Urothelium cell line (cell line): ENCODE results near the gene TUSC2.

ENCODE experiments used
- DNase-seq: peaks from one replicate; pipeline ENCODE4 v3.0.0; 2011; ENCODE audit warnings: low spot score, mixed read lengths
- FAIRE-seq: peaks from 2 replicates; lab custom pipeline; 2011; peaks lifted over from hg19 to GRCh38; lab: Jason Lieb, UNC

The TUSC2 gene, protein sequence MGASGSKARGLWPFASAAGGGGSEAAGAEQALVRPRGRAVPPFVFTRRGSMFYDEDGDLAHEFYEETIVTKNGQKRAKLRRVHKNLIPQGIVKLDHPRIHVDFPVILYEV

DNA sequence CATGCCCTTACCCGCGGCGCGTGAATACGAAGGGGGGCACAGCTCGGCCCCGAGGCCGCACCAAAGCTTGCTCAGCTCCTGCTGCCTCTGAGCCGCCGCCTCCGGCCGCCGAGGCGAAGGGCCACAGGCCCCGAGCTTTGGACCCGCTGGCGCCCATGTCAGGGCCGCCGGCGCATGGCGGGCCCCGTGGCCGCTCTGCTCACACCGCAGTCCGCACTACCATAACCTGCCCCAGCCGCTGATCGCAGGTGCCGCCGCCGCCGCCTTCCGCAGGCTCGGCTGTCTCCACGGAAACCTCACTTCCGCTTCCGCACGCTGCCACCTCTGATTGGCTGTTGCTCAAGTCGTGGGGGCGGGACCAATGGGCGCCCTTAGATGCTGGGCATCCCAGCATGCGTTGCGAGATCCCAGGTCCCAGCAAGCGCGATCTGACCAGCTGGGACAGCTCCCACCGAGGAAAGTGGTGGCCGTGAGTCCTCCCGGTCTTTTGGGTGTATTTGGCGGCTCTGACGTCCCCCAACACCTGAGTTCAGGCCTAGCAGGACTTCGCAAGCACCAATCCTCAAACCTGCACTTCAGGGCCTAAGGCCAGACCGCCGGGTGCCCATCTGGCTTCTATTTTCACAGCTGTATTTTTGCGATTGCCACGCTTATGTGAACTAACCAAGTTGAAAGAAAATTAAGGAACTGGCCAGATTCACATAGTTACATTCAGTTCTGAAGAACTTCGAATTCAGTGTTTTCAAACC lies at the start of gene TUSC2:
TUSC2 (minus strand) TSS at position 281 of the 749 bp plus-strand sequence; CDS start at position 157, 124 bp downstream.
- peak; percentile 97 for DNase-seq
- peak; percentile 96 for FAIRE-seq

DNA sequence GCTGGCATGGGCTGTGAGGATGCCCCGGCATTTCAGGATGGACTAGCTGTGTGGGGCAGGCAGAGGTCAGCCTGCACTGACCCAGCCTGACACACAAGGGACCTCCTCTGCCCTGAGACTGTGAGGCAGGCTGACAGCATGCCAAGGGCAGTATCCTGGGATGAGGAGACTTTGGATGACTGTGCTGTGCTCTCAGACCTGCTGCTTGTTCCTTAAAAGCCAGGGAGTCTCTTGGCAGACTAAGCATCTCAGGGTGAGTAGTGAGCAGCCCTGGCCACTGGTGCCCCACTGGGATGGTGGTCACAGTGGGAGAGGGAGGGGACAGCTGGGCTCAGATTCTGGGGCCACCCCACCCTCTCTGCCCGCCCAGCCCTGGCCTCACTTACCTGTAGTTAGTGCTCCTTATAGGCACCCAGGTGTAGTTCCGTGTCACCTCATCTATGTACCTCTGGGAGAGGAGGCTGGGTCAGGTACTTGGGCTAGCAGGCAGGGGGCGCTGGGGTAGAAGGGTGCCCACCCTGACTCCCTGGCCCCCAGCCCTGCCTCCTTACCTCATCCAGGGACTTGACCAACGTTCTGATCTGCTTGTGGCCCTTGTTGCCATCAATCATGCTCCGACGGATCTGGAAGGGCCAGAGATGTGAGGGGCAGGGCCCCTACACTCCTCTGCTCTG lies 47.4 kb upstream of the TUSC2 start:
- FAIRE-seq (no peak), DNase-seq (no peak)

DNA sequence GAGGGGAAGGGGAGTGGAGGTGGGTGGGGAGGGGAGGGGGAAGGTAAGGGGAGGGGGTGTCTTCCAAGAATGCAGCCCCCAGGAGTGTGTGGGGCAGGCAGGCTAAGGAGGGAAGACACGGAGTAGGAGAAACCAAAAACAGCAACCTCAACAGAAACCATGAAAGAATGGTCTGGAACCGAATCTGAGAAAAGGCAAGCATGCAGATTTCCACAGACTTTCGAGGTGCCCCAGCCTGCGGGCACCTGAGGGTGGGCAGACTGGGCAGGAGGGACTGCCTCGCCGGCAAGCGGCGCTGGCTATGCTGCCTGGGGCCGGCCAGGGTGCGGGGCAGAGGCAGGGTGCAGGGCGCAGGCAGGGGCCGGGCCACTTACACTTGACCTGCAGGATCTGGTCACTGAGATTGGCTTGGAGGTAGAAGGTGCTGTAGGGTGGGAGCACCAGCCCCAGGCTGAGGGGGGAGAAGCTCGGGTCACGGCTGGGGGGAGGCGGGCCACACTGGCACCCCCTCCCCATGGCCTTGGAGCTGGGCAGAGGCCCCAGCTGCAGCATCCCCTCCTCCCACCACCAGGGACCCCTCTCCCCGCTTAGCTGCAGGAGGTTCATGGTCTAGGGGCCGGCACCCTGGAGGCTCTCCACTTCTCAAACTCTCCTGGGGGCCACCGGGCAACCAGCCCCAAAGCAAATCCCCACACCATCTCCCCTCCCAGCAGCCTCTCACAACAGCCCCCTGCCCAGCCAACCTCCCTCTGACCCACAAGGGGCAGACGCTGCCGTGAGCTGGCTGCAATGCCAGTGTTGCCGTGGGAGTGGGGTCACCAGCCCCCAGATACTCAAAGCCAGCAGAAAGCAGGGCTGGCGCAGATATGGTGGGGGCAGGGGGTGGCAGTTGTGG lies 46.6 kb upstream of the TUSC2 start:
- DNase-seq (no peak), FAIRE-seq (no peak)

DNA sequence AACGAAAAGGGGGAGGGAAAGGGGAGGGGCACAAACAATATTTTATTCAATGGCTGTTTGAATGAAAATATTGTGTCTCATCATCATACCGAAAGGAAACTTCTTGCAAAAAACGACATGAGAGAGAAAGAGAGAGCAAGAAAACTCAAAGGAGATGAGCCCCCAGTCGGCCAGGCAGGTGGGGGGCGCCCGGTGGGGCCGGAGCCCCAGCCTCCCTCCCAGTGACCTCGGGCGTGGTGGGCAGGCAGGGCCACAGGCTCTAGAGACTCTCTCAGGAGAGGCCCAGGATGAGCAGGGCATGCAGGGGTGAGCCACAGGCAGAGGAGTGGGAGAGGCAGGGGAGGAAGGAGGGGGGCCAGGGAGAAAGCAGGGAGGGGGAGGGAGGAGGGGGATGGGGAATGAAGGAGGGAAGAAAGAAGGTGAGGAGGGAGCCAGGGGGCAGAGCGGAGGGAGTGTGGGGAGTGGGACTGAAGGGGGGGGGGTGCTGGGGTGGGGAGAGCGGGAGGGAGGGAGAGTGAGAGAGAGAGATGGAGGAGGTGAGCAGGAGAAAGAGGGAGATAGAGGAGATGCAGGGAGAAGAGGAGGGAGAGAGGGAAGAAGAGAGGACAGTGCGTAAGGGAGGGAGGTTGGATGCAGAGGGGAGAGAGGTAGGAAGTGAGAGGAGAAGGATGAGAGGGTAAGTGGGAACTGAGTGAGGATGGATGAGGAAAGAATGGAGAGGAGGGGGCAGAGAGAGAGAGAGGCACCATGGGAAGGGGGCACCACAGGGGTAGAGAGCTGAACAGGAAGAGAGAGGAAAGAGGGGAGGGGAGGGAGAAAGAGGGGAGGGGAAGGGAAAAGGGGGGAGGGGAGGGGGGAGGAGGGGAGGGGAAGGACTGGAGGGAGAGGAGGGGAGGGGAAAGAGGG lies 45.4 kb upstream of the TUSC2 start:
- no peak for DNase-seq
- FAIRE-seq, result no peak

DNA sequence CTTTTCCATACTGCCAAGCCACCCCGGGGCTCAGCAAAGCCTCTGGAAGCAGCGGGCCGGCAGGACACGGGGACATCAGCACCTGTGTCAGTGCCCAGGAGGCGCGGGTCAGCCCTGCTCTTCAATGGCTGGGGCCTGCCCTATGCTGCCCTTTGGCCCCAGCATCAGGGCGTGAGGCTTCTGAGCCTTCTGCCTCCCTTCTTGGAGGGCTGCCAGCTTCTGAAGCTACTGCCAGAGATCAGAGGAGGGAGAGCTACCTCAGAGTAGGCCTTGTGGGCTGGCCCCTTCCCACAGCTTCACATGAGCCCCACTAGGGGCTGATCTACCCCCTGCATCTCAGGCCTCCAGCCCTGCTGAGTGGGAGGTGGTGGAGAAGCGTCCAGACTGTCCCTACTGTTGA lies 44.3 kb upstream of the TUSC2 start:
- FAIRE-seq, result no peak
- peak; percentile 33 for DNase-seq

DNA sequence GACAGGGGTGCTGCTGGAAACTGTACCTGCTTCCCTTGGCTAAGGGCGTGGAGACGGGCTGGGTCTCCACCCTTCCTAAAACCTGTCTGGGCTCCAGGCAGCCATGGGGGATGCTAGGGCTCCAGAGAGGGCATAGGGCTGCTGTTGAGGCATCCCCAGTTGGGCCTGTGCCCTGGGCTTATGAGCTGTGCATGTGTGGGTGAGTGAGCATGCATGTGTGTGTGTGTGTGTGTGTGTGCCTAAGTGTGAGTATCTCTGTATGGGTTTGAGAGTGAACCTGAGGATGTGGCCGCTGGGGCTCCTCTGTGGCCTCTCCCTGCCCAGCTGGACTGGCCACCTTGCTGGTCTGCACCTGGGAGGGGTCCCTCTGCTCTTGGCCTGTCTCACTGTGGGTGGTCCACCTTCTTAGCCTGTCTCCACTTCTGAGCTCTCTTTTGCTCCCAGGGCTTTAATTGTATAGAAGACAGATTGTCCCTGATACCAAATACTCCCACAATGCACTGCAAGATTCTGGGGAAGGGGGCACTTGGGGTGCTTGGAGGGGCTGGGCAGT lies 43.2 kb upstream of the TUSC2 start:
- FAIRE-seq (no peak), DNase-seq (no peak)

DNA sequence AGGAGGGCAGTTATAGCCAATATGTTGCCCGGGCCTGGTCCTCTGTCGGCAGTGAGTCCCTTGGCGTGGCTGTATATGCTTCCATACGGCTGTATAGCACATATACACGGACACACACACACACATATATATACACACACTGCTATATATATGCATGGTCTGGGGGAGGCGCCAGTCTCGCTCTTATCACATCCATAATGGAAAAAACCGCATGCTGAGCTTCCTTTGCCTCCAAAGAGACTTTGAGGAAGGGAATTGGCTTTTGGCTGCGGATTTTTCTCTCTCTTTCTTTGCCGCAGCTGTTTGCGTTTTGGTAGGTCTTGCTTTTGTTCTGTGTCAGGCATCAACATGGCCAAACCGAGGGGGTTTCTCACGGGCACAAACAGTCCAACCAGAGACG lies 42.6 kb upstream of the TUSC2 start:
- DNase-seq, result no peak

DNA sequence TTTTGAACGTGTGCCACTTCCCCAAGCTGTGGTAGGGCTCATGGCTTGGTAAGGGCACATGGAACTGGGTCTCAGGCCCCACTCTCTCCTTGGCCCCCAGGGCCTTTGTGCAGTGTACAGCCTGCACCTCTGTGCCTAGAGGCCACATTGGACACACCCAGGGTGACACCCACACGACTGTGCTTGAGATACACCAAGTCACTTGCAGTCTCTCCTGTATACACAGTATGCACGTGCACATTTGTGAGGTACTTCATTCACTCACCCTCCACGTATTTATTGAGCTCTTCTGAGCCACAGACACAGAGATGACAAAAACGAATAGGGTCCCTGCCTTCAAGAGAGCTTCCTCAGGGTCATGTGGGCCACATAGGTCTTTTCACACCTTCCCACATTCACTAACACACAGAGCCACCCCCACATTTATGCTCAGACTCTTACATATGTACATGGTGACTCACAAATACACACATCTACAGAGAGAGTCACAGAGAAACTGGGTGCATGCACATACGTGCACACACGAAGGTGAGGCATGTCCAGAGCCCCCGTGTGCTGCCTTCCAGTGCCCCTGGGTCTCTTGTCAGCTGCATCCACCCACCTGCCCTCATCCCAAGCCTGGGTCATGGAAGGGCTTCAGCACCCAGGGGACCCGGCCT lies 41.1 kb upstream of the TUSC2 start:
- DNase-seq, result no peak
- FAIRE-seq, result no peak

More for the DNA sequence above, 42.6 kb upstream of the TUSC2 start:
- peak; percentile 35 for FAIRE-seq

DNA sequence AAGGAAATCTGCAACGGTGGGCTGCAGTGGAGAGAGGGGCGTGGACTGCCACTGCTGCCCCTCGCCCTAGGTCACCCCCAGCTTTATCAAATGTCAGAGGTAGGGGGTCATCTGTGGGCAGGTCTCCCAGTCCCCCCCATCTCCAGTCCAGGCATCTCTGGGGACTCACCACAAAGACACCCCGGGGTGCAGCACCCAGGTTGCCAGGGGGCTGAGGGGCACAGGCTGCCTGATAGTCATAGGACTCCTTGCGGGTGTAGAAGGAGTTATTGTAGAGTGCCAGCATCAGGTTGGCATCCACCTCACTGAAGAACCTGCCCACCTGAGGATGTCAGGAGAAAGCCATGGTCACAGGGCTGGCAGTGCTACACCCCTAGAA lies 37.8 kb upstream of the TUSC2 start:
- DNase-seq, result no peak
- FAIRE-seq, result no peak

DNA sequence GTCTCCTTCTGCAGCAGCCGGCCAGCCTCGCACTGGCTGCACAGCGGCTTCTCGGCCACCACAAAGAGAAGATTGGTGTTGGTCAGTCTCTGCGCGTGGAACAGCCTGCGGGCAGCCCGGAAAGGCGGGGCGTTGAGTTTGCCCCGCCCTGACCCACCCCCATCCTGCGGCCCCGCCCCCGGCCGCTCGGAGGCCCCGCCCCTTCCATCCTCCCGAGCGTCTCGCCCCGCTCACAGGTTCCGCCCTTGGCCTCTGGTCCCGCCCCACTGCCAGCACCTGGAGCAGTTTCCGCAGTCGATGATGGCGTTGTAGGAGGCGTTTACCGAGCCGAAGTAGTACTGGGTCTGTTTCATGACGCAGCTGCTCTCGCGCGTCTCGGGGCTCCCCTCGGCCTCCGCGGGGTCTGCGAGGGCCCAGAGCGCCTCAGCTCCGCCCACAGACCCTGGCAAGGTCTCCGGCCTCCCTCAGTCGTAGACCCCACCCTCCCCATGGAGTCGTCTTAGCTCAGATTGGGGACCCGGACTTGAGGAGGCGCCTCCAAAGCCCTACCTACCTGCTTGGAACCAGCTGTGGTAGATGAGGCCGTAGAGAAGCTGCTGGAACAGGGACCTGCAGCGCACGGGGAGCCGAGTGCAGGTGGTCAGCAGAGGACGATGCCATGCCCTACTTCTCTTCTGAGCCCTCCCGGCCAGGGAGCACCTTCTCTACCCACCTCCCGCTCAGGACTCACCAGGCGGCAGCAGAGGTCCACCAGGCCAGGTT lies 37.2 kb upstream of the TUSC2 start:
- no peak for DNase-seq
- no peak for FAIRE-seq

DNA sequence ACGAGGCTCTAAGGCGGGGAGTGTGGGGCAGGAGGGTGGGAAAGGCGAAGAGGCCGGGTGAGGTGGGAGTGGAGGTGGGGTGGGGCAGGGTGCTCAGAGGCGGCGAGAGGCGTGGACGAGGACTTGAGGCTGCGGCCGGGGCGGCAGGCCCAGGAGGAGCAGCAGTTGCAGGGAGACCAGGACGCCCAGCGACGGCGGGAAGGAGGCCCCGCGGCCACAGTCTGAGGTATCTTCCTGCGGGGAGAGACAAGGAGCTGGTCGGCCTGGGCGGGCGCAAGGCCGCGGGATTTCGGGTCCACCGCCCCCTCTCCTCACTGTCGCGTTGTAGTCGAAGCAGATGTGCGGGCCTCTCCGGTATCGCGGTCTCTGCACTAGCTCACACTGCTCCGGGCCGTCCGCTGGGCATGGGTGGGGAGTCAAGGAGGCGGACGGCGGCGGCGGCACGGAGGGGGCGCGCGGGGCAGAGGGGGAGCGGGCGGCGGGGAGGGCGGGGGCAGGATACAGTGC lies 36.6 kb upstream of the TUSC2 start:
- FAIRE-seq (no peak), DNase-seq (no peak)

DNA sequence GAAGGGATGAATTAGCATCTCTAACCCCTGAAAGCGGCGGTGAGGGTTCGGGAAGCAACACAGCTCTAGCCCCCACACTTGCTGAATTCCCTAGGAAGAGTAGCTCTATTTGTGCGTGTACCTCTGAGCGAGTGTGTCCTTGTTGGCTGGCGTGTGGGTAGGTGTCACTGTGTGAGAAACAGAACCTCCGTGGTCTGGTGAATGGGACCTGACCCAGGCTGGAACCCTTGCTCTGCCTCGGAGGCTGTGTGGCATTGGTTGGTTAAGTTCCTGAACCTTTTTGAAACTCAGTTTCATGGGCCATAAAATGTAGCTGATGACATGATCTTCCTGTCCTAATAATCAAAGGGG lies 31.7 kb upstream of the TUSC2 start:
- FAIRE-seq, result no peak
- no peak for DNase-seq

DNA sequence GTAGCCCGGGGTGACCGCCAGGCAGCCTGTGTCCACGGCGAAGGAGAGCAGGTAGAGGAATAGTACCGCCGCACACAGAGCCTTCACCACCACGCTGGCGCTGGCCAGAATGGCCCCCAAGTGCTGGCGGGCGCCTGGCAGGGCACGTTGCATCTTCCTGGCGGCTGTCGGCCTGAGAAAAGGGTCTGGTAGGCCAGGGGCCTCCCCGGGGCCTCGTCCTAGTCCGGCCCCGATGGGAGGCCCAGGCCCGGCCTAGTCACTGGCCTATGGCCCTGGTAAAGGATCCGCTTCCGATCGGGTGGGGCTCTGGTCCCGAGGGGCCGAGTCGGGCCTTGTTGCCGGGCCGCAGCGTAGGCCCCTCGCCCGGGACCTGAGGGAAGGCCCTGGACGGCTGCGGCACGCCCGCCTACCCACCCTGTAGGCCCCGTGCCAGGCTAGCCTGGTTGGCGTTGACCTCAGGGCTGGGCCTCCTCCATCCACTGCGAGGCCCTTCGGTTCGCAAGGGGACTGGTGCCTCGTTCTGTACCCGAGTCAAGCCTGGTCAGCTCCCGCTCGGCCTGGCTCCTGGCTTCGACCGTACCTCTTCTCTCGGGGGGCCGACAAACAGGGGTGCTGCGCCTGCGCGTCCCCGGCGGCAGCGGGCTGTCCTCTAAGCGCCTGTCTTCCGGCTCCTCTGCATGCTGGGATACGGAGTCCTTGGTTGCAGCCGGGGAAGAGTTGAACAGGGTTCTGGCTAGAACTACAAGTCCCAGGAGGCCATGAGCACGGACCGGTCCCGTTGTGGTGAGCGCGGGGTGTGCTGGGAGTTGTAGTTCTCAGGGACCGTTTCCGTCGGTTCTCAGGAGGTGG lies 31.1 kb upstream of the TUSC2 start, which contains the start of gene TMEM115:
TMEM115 (minus strand) TSS at position 611 of the 849 bp plus-strand sequence; CDS start at position 153, 458 bp downstream.
- DNase-seq (peak; percentile 99), FAIRE-seq (peak; percentile 98)

DNA sequence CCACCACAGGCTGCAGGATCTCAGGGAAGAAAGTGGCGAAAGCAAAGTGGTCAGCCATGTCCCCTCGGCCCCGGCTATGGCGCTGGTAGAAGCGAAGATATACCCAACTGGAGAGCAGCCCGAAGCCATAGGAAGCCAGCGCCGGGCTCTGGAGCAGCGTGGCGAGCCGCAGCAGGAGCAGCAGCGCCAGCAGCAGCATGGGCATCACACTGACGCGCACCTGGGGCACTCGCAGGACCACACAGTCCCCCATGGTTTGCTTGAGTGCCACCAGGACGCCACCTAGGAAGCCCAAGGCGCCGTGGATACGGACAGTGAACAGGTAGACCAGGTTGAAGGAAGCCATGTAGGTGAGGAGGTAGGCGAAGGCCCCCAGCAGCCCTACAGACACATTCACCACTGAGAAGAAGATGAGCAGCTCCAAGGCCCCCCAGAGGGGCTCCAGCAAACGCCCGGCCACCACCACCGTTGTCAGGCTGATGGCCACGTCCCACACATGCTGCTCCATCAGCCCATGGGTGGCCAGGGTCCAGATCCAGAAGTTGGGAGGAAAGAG lies 30.4 kb upstream of the TUSC2 start:
- FAIRE-seq, result no peak
- no peak for DNase-seq

DNA sequence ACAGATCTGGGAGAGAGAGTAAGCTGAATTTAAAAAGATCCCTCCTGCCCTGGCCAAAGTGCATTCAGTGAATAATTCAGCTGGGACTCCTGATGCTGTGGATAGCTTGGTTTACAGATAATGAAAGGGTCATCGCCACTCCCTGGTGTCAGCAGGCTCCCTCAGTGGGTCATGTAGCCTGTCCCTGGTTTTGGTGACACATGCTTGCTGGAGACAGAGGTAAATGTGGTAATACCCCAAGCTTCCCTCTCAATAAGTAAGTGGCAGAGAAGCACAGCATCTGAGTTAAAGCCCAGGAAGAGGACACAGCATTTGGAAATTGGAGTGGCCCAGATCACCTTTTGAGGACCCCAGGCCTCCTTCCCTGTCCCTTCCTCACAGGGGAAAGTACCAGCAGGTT lies 29.5 kb upstream of the TUSC2 start:
- FAIRE-seq (no peak), DNase-seq (no peak)

DNA sequence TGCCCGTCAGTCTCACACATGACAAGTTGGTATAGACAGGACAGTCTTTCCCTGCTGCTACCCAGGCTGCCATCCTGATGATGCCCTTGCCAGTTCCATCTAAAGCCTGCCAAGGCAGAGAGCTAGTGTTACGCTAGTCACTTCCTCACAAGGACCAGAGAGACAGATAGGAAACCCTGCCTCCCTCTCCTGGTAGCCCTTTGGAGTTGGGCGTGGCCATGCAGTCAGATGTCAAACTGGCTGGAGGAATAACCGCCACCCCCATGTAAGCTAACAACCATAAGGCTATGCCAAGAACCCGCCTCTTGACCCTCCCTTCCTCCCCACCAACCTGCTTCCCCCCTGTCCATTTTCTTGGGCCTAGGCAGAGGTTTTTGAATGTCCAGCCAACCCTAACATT lies 28.5 kb upstream of the TUSC2 start:
- DNase-seq, result no peak
- FAIRE-seq, result no peak
